Testis (tissue), 3 donors: ENCODE data around the gene TENM4. TPM values are rescaled to one million over a fixed set of nuclear protein-coding genes. Genes with fewer than 3 reads are reported as not detected.

Experiments used
- DNase-seq: peaks from one replicate; pipeline ENCODE4 v3.0.0-alpha.2; 2019
- H3K27ac ChIP-seq, 2 donors: fragments of 200-600 bp; sonication (generic); one replicate each; pipeline ENCODE4 v1.5.1; 2019
- H3K27me3 ChIP-seq: fragments of 200-600 bp; sonication (generic); one replicate; pipeline ENCODE4 v1.5.1; 2019
- H3K36me3 ChIP-seq: fragments of 200-600 bp; sonication (generic); one replicate; pipeline ENCODE4 v1.5.1; 2017; ENCODE audit warnings: low read depth; ENCODE audit errors: missing control alignments
- H3K4me1 ChIP-seq: fragments of 200-600 bp; sonication (generic); one replicate; pipeline ENCODE4 v1.5.1; 2019
- H3K4me3 ChIP-seq, 2 donors: fragments of 200-600 bp; sonication (generic); one replicate each; pipeline ENCODE4 v1.5.1; 2017 to 2019
- H3K9me3 ChIP-seq: fragments of 200-600 bp; sonication (generic); one replicate; pipeline ENCODE4 v1.5.1; 2017
- CTCF ChIP-seq, 3 experiments: fragments of 450-650 bp in 2 of 3; fragments of 200-600 bp in 1 of 3; sonication (generic) in 1 of 3; IDR thresholded peaks; one replicate each; pipeline ENCODE4 v1.5.1; 2016 to 2019; ENCODE audit warnings: antibody characterized with exemption in 3 of 3, mild to moderate bottlenecking in 2 of 3, moderate library complexity in 1 of 3
- POLR2A ChIP-seq: fragments of 450-650 bp; IDR thresholded peaks from one replicate; pipeline ENCODE4 v1.6.1; 2017; ENCODE audit warnings: antibody characterized with exemption, mild to moderate bottlenecking, moderate library complexity
- WGBS, 2 donors: methylation state at CpG; one replicate each; pipeline ENCODE4 v1.1.5; 2018; 5-methylcytosine and 5-hydroxymethylcytosine counted together
- intact Hi-C: fragments of 100-400 bp; cut with DNase I; formaldehyde crosslinking; loops from one replicate; pipeline ENCODE4 v1.15.1; 2023; ENCODE audit warnings: low total_unique reads
- polyA plus RNA-seq: library from polyadenylated mRNA; stranded (reverse); fragments of 350-450 nt; fragmentation: Illumina TruSeq; extraction: RNeasy Lipid Tissue Mini Kit (QIAGEN cat#74804); gene quantifications from one replicate; pipeline ENCODE4 v1.2.3, GENCODE V29; 2014; ENCODE audit warnings: low read depth, low replicate concordance; ENCODE audit not compliant: insufficient read depth
- total RNA-seq, 2 donors: library from RNA; depleted of rRNA; stranded (reverse); fragments of >200 nt; gene quantifications; one replicate each; pipeline ENCODE4 v1.2.3, GENCODE V29; 2016

Gene TENM4
- total and polyA plus RNA-seq, 3 donors from 2014 or later = 10.6 to 17.9 (median 11.4) TPM

- intact Hi-C loops = no loop called here
- 83 to 85% methylated on average over 4 of the region's 4 CpGs for WGBS, 2 donors
- DNase-seq = no peak
- no peak overlapping the region for H3K27ac ChIP-seq
- no peak overlapping the region for H3K4me3 ChIP-seq
- H3K9me3 ChIP-seq = no peaks in the 10 kb centered on the region
- no peaks in the 10 kb centered on the region for H3K4me1 ChIP-seq
- H3K36me3 ChIP-seq = no peaks in the 10 kb centered on the region
- TF ChIP-seq CTCF (IDR thresholded peaks at IDR 0.05) (no peak), POLR2A (no peak)
- H3K27me3 ChIP-seq = no peaks in the 10 kb centered on the region
These were observed 570.2 kb downstream of the TENM4 start for GRCh38 chr11:78870655-78871054.

- Histone ChIP-seq H3K27ac (no peak overlapping the region), H3K4me1 (no peaks in the 10 kb centered on the region), H3K4me3 (no peak overlapping the region), H3K27me3 (no peaks in the 10 kb centered on the region), H3K36me3 (no peaks in the 10 kb centered on the region), H3K9me3 (no peaks in the 10 kb centered on the region)
- intact Hi-C loops = no loop called here
- no peak for DNase-seq
- 64 to 73% methylated on average over 3 of the region's 3 CpGs for WGBS, 2 donors
- TF ChIP-seq POLR2A (no peak), CTCF (IDR thresholded peaks at IDR 0.05) (no peak)
These were observed 571.5 kb downstream of the TENM4 start for GRCh38 chr11:78869293-78869692.

GRCh38 chr11:78868563-78868962, 572.3 kb downstream of the TENM4 start:
- Histone ChIP-seq H3K9me3 (no peaks in the 10 kb centered on the region), H3K27ac (no peak overlapping the region), H3K4me1 (no peaks in the 10 kb centered on the region), H3K4me3 (no peak overlapping the region), H3K27me3 (no peaks in the 10 kb centered on the region), H3K36me3 (no peaks in the 10 kb centered on the region)
- intact Hi-C loops = no loop called here
- TF ChIP-seq CTCF (IDR thresholded peaks at IDR 0.05) (no peak), POLR2A (no peak)
- DNase-seq = no peak
- WGBS, 2 donors = 79 to 82% methylated on average over 4 of the region's 4 CpGs

- Histone ChIP-seq H3K4me1 (no peaks in the 10 kb centered on the region), H3K9me3 (no peaks in the 10 kb centered on the region), H3K27ac (no peak overlapping the region), H3K36me3 (no peaks in the 10 kb centered on the region), H3K4me3 (no peak overlapping the region), H3K27me3 (no peaks in the 10 kb centered on the region)
- intact Hi-C loops = no loop called here
- 80 to 83% methylated on average over 5 of the region's 5 CpGs for WGBS, 2 donors
- DNase-seq = no peak
- no peak for TF ChIP-seq CTCF (IDR thresholded peaks at IDR 0.05)
- no peak for TF ChIP-seq POLR2A
These were observed 580.0 kb downstream of the TENM4 start for GRCh38 chr11:78860720-78861422.

GRCh38 chr11:78857688-78858087, 583.1 kb downstream of the TENM4 start:
- H3K4me1 ChIP-seq = no peaks in the 10 kb centered on the region
- no peak for TF ChIP-seq POLR2A
- no peak for TF ChIP-seq CTCF (IDR thresholded peaks at IDR 0.05)
- no peaks in the 10 kb centered on the region for H3K9me3 ChIP-seq
- no peaks in the 10 kb centered on the region for H3K27me3 ChIP-seq
- DNase-seq = no peak
- 80 to 89% methylated on average over 2 of the region's 2 CpGs for WGBS, 2 donors
- H3K27ac ChIP-seq = no peak overlapping the region
- H3K4me3 ChIP-seq = no peak overlapping the region
- intact Hi-C loops = no loop called here
- H3K36me3 ChIP-seq = no peaks in the 10 kb centered on the region
